ENCODE measurements around the gene RBKS. TPM values are rescaled to one million over a fixed set of nuclear protein-coding genes. Genes with fewer than 3 reads are reported as not detected.

The RBKS gene
- total and polyA plus RNA-seq, 2 of the 8 experiments (the other 6 are each of a cell fraction or from before 2014, with no cell fraction given) = 1.1 to 1.5 TPM

- TF ChIP-seq TAF7 (optimal IDR thresholded peaks at IDR 0.05; ENCODE audit: borderline replicate concordance, low read depth, low read length) = no peak
- TF ChIP-seq GTF2F1 (IDR thresholded peaks at IDR 0.05; ENCODE audit: borderline replicate concordance, low read depth, low read length) = no peak
- no peak for TF ChIP-seq YY1 (IDR thresholded peaks at IDR 0.05; ENCODE audit: low read depth, low read length)
- no peak for TF ChIP-seq NANOG (IDR thresholded peaks at IDR 0.05; ENCODE audit: insufficient read depth, low read depth, low read length, poor library complexity, severe bottlenecking)
- TF ChIP-seq EZH2 (IDR thresholded peaks at IDR 0.05; ENCODE audit: low read depth, low read length, severe bottlenecking) = no peak
- TF ChIP-seq SAP30 (IDR thresholded peaks at IDR 0.05; ENCODE audit: insufficient read depth, insufficient replicate concordance, low read length) = no peak
- TF ChIP-seq TBP (IDR thresholded peaks at IDR 0.05; ENCODE audit: low read depth, low read length) = no peak
- no peak for TF ChIP-seq CHD2 (IDR thresholded peaks at IDR 0.05; ENCODE audit: low read length)
- TF ChIP-seq SP2 (IDR thresholded peaks at IDR 0.05; ENCODE audit: low read length) = no peak
- TF ChIP-seq ZNF274 (IDR thresholded peaks at IDR 0.05; ENCODE audit: borderline replicate concordance, extremely low read depth, low read length) = no peak
- no peak for TF ChIP-seq KDM4A (IDR thresholded peaks at IDR 0.05; ENCODE audit: low read depth, low read length, severe bottlenecking)
- no peak for FAIRE-seq
- no peak overlapping the region for H4K5ac ChIP-seq (ENCODE audit: insufficient read length, low read depth, low read length)
Measured at GRCh38 chr2:27838502-27838901, 51.7 kb downstream of the RBKS start.

More at GRCh38 chr2:27838502-27838901, 51.7 kb downstream of the RBKS start:
- no peaks in the 10 kb centered on the region for H3K36me3 ChIP-seq (ENCODE audit: control insufficient read depth in 2 of 4, insufficient read depth in 4 of 4, low read length in 3 of 4)
- H3K4ac ChIP-seq (replicated peaks; ENCODE audit: insufficient read length, low read depth, low read length) = no peak overlapping the region
- no peaks in the 10 kb centered on the region for H3K79me2 ChIP-seq (ENCODE audit: control insufficient read depth in 1 of 2, insufficient read depth in 2 of 2, low read length in 2 of 2)
- no peak overlapping the region for H2BK15ac ChIP-seq (ENCODE audit: low read length)
- no peak overlapping the region for H3K27ac ChIP-seq (ENCODE audit: low read depth, low read length)
- H2AFZ ChIP-seq (ENCODE audit: low read length) = no peak overlapping the region
- ChIA-PET CTCF (ENCODE audit: partially characterized antibody) (no interaction called here), POLR2A (ENCODE audit: partially characterized antibody) (no interaction called here)
- H2BK120ac ChIP-seq (replicated peaks; ENCODE audit: low read depth, low read length) = no peak overlapping the region
- no peaks in the 10 kb centered on the region for H3K27me3 ChIP-seq (replicated peaks in 1 of 4; ENCODE audit: control insufficient read depth in 3 of 4, extremely low read depth in 1 of 4, insufficient read depth in 3 of 4, low read length in 3 of 4)
- no peak overlapping the region for H2BK5ac ChIP-seq (ENCODE audit: low read depth, low read length)
- H3K23me2 ChIP-seq (ENCODE audit: low read depth, low read length) = no peaks in the 10 kb centered on the region
- no peak overlapping the region for H2BK20ac ChIP-seq (ENCODE audit: low read length)
- no peak overlapping the region for H4K91ac ChIP-seq (replicated peaks; ENCODE audit: insufficient read length, low read length)
- H2AK5ac ChIP-seq (ENCODE audit: low read depth, low read length) = no peak overlapping the region
- no peak overlapping the region for H3K18ac ChIP-seq (ENCODE audit: extremely low read depth, low read length)
- DNase-seq (ENCODE audit: low read depth in 1 of 2, low spot score in 2 of 2) = no peak
- H4K8ac ChIP-seq (ENCODE audit: extremely low read depth, insufficient read depth, low read length) = no peak overlapping the region
- H3K14ac ChIP-seq (ENCODE audit: insufficient read length) = no peak overlapping the region
- H3K79me1 ChIP-seq (ENCODE audit: low read depth, low read length) = no peaks in the 10 kb centered on the region
- no peaks in the 10 kb centered on the region for H3K9me3 ChIP-seq (ENCODE audit: insufficient read depth in 2 of 2, low read depth in 1 of 2, low read length in 1 of 2)
- no peak overlapping the region for H3K9ac ChIP-seq (replicated peaks in 1 of 4; ENCODE audit: extremely low read depth in 1 of 4, low read depth in 3 of 4, low read length in 3 of 4)
- H4K20me1 ChIP-seq (replicated peaks in 1 of 2; ENCODE audit: control insufficient read depth in 1 of 2, insufficient read depth in 2 of 2, low read length in 2 of 2) = no peaks in the 10 kb centered on the region
- no peak overlapping the region for H3K4me2 ChIP-seq (ENCODE audit: insufficient read depth in 1 of 2, low read depth in 2 of 2, low read length in 2 of 2)
- H3K4me3 ChIP-seq (ENCODE audit: extremely low read depth in 1 of 4, insufficient read depth in 2 of 4, low read depth in 3 of 4, low read length in 4 of 4) = no peak overlapping the region
- no peak overlapping the region for H3K56ac ChIP-seq (replicated peaks; ENCODE audit: insufficient read length, low read depth, low read length)
- H3K4me1 ChIP-seq (replicated peaks in 1 of 4; ENCODE audit: control insufficient read depth in 3 of 4, insufficient read depth in 4 of 4, low read length in 3 of 4) = no peaks in the 10 kb centered on the region
- no peak overlapping the region for H3K23ac ChIP-seq (ENCODE audit: insufficient read length)
- no peak overlapping the region for H2BK12ac ChIP-seq (ENCODE audit: low read depth, low read length)

All from H1 (cell line).